ENCODE measurements around the gene MBD3L2B.

DNA sequence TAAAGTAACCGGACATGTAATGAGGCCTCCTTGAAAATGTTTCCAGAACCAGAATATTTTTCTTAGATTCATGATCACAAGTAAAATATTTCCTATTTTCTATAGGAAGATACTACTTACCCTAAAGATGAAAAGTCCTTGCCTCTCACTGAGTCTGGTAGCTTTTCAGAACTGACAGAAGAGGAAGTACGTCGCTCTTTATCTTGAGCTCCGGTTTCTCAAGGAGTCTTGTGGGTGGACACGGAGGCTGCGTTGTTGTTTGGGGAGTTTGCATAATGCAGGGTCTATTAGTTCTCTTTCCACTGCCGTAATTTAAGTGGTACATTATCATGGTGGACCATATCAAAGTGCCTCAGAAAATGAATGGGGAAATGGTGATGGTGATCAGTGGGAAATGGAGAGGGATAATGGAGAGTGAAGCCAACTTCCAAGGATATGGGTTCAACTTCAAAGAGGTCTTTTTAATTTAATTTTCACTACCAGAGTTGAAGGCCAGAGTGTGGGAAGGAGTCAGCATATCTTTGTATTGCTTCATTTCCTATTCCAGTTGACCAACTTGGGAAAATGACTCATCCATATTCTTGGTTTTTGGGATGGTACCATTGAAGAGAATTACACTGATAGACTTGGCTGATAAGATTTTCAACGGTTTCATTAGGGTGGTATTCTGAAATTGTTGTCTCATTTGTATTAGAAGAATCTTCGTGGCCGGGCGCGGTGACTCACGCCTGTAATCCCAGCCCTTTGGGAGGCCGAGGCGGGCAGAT lies 23.4 kb downstream of the MBD3L2B start:
- TF ChIP-seq POLR2A (IDR thresholded peaks at IDR 0.05) = no peak
- TF ChIP-seq, protein P1, sequence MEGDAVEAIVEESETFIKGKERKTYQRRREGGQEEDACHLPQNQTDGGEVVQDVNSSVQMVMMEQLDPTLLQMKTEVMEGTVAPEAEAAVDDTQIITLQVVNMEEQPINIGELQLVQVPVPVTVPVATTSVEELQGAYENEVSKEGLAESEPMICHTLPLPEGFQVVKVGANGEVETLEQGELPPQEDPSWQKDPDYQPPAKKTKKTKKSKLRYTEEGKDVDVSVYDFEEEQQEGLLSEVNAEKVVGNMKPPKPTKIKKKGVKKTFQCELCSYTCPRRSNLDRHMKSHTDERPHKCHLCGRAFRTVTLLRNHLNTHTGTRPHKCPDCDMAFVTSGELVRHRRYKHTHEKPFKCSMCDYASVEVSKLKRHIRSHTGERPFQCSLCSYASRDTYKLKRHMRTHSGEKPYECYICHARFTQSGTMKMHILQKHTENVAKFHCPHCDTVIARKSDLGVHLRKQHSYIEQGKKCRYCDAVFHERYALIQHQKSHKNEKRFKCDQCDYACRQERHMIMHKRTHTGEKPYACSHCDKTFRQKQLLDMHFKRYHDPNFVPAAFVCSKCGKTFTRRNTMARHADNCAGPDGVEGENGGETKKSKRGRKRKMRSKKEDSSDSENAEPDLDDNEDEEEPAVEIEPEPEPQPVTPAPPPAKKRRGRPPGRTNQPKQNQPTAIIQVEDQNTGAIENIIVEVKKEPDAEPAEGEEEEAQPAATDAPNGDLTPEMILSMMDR (IDR thresholded peaks at IDR 0.05) = no peak

Data from gastroesophageal sphincter (tissue), 3 donors.